IMR-90 (cell line): ENCODE measurements around the gene MYO3B.

Experiments
- CEBPB ChIP-seq: IDR thresholded peaks from 2 replicates; pipeline ENCODE4 v1.6.1; 2012; ENCODE audit warnings: low read depth, low read length, improper control_type of control experiment
- CHD1 ChIP-seq: IDR thresholded peaks from 2 replicates; pipeline ENCODE4 v1.6.1; 2012; ENCODE audit warnings: low read depth, low read length, improper control_type of control experiment
- FOS ChIP-seq: fragments of 150-350 bp; IDR thresholded peaks from 2 replicates; pipeline ENCODE4 v1.6.1; 2016; ENCODE audit warnings: low read depth, low read length
- MAFK ChIP-seq: IDR thresholded peaks from 2 replicates; pipeline ENCODE4 v1.6.1; 2012; ENCODE audit warnings: low read depth, low read length, improper control_type of control experiment
- MAZ ChIP-seq: IDR thresholded peaks from 2 replicates; pipeline ENCODE4 v1.6.1; 2012; ENCODE audit warnings: low read depth, mild to moderate bottlenecking, low read length, improper control_type of control experiment, moderate library complexity, borderline replicate concordance
- MXI1 ChIP-seq: IDR thresholded peaks from 2 replicates; pipeline ENCODE4 v1.6.1; 2012; ENCODE audit warnings: low read depth, mild to moderate bottlenecking, low read length, moderate library complexity, borderline replicate concordance
- RFX5 ChIP-seq: IDR thresholded peaks from 2 replicates; pipeline ENCODE4 v1.8.0; 2012; ENCODE audit warnings: low read depth, mild to moderate bottlenecking, low read length, moderate library complexity
- TF ChIP-seq, protein P1 (sequence below): conservative IDR thresholded peaks from 2 replicates; pipeline ENCODE4 v1.5.1; 2012; ENCODE audit warnings: mild to moderate bottlenecking, low read depth, low read length, improper control_type of control experiment

GRCh38 chr2:170425281-170425751, 247.4 kb downstream of the MYO3B start:
- TF ChIP-seq, protein P1, sequence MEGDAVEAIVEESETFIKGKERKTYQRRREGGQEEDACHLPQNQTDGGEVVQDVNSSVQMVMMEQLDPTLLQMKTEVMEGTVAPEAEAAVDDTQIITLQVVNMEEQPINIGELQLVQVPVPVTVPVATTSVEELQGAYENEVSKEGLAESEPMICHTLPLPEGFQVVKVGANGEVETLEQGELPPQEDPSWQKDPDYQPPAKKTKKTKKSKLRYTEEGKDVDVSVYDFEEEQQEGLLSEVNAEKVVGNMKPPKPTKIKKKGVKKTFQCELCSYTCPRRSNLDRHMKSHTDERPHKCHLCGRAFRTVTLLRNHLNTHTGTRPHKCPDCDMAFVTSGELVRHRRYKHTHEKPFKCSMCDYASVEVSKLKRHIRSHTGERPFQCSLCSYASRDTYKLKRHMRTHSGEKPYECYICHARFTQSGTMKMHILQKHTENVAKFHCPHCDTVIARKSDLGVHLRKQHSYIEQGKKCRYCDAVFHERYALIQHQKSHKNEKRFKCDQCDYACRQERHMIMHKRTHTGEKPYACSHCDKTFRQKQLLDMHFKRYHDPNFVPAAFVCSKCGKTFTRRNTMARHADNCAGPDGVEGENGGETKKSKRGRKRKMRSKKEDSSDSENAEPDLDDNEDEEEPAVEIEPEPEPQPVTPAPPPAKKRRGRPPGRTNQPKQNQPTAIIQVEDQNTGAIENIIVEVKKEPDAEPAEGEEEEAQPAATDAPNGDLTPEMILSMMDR: no peak
- TF ChIP-seq MXI1 (no peak), MAZ (no peak), FOS (no peak), RFX5 (no peak), CEBPB (no peak), MAFK (no peak), CHD1 (no peak)
